Colon (tissue), 2 donors: ENCODE data around the gene DUSP5.
"Not testable (repeated sequence)": the region's sequence is repeated elsewhere in the genome, so short reads cannot be mapped to it uniquely, and the experiment has no call there.

Experiments used
- FAIRE-seq: peaks from 2 replicates; lab custom pipeline; 2012; peaks lifted over from hg19 to GRCh38; lab: Jason Lieb, UNC
- donor health status: control.
- donor health status: control.

DUSP5 gene, protein sequence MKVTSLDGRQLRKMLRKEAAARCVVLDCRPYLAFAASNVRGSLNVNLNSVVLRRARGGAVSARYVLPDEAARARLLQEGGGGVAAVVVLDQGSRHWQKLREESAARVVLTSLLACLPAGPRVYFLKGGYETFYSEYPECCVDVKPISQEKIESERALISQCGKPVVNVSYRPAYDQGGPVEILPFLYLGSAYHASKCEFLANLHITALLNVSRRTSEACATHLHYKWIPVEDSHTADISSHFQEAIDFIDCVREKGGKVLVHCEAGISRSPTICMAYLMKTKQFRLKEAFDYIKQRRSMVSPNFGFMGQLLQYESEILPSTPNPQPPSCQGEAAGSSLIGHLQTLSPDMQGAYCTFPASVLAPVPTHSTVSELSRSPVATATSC

DNA sequence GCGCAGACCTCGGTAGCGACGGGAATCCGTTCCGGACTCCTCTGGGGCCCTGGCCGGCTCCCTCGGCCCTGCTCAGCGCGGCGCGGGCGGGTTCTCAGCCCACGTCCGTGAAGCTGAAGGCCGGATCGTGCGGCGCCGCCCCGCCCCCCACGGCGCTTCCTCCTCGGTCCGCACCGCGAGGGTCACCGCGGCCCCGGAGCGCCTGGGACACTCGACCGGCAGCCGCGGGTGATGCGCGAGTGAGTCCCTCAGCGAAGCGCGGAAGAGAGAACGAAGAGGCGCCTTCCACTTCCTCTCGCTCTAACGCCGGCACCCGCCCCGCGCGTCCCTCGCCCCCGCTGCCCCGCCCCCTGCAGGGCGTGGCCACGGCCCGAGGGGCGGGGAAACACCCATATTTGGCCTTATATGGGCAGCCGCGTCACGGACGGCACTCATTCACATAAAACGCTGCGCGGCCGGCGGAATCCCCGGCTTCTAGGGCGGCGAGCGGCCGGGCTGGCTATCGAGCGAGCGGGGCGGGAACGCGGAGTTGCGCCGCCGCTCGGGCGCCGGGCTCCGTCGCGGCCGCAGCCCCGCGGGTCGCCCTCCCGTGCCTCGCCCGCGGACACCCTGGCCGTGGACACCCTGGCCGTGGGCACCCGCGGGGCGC is at the start of gene DUSP5:
Gene DUSP5, plus strand, starts transcription at position 470 of the 649 bp plus-strand sequence. CDS start 215 bp downstream, outside the sequence.
- FAIRE-seq, result no peak

DNA sequence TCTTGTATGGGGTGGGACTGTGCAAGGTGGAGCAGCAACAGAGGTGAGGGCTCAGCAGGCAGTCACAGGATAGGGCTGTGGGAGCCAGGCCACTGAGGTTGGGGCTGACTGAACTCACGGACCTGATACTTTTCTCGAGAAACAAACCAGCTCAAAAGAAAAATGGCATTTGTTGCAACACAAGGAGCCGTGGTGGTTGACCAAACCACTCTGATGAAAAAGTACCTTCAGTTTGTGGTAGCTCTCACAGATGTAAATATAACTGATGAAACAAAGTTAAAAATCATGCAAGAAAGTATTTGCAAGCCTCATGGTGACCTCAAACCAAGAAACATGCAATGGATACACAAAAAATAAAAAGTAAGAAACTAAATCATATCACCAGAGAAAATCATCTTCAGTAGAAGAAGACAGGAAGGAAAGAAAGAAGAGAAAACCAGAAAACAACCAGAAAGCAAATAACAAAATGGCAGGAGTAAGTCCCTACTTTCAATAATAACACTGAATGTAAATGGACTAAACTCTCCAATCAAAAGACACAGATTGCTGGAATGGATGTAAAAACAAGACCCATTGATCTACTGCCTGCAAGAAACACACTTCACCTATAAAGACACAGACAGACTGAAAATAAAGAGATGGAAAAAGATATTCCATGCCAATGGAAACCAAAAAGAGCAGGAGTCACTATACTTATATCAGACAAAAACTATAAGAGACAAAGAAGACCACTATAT is 48.9 kb upstream of the DUSP5 start:
- FAIRE-seq, result no peak

DNA sequence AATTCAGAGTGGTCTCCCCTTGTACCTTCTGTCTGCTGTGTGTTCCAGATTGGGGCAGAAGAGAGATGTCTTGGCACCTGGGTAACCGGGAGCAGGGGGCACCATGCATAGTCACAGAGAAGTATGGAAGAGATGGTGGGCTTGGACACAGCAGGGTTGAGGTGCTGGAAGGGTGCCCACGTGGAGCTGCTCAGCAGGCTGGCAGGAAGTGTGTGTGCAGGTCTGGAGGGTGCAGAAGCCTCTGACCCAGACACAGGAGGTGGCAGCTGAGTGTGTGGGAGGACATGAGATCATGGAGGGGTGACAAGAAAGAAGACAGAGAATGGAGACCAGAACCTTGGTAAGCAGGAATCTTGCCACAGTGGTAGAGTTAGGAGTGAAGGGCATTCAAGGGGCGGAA is 42.3 kb upstream of the DUSP5 start:
- FAIRE-seq, result no peak

DNA sequence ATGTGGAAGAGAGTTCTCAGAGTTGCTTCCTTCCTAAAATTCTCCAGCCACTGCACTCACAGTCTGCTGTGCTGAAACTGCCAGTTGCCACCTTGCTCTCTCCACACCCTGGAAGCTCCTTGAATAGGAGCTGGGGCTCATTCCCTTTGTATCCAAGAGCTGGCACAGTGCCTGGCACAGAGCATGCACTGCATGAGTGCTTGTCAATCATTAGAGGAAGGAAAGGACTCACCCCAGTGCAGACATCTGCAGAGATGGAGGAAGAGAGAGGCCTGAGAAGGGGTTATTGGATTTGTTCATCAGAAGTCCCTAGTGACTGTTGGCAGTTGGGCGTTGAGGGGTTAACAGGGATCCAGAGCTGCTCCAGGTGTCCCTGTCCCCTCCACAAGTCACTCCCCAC is 41.7 kb upstream of the DUSP5 start:
- no peak for FAIRE-seq

DNA sequence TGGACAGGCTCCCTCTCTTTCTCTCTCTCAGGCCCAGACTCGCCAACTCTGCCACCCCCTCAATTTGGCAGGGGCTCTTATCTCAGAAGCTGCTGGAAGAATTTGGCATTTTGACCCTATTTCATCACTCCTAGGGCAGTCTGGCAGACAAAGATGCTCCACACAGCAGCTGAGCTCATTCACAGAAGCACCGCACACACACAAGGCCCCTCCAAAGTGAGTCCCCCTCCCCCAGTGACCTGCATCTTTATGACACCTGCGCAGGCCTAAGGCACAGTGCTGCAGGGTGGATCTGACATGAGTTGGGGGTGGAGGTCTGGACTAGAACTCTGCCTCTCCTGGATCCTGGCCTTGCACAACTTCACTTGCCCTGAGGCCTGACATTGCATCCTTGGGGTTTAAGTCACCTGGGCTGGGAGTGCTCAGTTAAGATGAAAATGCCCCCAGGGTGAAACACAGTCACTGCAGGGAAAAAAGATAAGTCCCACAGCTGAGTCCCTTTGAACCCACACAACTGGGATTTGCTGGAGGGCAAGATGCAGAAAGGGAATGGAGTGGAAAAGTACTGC is 41.1 kb upstream of the DUSP5 start:
- FAIRE-seq, result no peak

DNA sequence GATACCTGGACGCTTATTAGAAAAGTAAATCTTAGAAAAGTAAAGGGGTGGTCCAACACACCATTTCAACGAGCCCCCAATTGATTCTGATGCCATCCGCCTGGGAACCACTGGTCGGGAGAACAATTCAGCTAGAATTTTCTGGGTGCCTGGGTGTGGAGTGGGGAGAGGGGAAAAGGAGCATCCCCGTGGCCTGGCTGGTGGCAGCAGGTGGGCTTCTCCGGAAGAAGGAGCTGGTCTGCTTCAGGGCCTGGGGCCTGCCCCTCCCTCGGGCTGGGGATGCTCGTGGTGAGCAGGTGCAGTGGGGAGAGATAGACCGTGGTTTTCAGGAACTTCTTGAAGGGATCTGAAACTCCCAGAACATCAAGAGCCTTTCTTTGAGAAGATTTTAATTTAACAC is 39.9 kb upstream of the DUSP5 start:
- FAIRE-seq, result no peak

DNA sequence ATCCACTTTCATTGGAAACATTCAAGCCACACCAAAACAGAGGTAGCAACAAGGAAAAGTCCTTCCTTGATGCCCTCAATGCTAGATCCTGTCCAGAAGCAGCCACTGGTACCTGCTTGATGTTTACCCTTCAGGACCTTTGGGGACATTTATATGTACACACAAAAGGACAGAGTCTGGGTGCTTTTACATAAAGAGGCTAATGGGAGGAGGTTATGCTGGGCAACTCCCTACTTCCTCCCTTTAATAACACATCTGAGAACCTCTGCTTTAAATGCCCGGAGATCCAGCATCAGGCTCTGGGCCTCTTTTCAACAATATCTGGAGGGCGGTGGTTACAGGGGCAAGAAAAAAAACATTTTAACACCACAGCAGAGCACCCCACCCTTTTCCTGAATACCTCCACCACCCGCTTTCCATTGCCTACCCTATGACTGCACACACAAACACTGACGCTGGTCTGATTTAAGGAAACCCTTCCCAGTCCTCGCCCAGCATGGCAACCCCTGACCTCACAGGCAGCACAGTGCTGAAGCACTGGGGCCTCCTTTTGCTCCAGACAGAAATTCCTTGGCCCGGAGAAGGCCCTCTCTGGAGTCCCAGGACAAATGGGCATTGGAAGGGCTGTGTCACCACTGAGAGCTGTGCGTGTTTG is 39.3 kb upstream of the DUSP5 start:
- FAIRE-seq, result no peak

DNA sequence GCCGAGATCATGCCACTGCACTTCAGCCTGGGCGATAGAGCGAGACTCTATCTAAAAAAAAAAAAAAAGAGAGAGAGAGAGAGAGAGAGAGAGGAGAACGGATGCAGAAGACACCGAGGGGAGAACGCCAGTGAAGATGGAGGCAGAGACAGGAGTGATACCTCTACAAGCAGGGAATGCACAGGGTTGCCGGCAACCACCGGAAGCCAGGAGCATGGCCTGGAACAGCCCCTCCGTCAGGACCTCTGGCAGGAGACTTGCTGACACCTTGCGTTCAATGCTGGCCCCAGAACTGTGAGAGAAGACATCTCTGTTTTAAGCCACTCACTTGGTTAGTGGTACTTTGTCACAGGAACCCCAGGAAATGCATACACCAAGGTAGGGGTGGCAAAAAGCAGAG is 38.1 kb upstream of the DUSP5 start:
- FAIRE-seq, result no peak

DNA sequence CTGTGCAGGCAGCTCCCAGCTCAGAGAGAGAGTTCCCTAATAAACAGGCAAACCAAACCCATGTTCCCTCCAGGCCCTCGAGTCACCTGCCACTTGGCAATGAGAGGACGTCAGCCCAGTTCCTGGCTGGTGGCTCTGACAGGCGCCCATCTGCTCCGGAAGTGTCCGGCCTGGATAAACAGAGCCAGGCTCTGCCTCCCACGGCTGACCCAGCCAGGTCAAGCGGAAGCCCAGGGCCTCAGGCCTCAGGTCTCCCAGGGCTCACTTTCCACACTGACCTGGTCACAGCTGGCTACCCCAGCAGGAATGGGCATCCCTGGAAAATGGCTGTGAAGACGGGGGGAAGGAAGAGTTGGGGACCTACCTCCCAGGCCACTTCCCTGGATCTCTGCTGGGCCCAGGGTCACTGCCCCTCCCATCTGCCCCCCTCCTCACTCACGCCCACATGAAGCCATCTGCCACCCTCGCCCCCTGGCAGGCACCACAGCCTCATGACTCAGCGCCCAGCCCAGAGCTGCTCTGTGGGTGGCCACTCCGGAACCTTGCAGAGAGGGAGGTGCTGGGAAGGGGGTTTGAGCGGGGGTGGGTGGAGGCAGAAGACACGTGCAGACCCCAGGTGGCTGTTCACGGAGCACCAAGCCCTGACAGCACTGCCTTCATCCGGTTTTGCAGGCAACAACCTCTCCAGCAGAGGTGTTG is 37.4 kb upstream of the DUSP5 start:
- FAIRE-seq, result no peak

DNA sequence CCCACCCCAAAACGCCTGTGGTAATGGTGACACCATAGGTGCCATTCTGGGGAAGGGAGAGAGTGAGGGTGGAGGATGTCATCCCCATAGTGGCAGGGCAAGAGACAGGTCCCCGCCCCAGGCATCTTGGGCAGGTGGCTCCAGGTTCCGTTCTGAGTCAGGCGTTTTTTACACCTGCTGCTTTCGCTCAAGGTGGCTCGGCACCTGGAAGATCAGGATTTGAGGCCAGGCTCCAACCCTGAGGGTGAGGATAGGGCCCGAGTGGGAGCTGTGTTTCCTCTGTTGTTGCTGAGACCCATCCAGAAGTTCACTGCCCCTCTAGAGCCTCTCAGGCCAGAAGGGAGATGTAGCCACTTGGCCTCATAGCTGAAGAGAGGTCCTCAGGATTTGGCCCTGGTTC is 36.6 kb upstream of the DUSP5 start:
- FAIRE-seq, result no peak

DNA sequence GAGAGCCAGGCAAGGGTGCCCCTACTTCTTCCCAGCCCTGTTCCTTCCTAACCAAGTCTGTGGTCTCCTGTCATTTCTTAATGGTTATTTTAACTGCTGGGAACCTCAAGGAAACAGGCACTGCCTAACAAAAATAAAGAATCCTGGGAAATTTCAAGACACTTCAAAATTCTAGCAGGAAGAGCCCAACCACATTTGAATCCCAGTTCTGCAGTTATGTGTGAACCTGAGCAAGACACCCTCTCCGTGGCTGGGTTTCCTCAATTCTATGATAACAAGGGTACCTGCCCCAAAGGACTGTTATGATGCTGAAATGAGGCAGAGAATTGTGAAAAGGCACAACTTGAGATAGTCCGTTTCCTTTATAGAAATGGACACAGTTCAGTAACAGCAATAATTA is 36.2 kb upstream of the DUSP5 start:
- no peak for FAIRE-seq

DNA sequence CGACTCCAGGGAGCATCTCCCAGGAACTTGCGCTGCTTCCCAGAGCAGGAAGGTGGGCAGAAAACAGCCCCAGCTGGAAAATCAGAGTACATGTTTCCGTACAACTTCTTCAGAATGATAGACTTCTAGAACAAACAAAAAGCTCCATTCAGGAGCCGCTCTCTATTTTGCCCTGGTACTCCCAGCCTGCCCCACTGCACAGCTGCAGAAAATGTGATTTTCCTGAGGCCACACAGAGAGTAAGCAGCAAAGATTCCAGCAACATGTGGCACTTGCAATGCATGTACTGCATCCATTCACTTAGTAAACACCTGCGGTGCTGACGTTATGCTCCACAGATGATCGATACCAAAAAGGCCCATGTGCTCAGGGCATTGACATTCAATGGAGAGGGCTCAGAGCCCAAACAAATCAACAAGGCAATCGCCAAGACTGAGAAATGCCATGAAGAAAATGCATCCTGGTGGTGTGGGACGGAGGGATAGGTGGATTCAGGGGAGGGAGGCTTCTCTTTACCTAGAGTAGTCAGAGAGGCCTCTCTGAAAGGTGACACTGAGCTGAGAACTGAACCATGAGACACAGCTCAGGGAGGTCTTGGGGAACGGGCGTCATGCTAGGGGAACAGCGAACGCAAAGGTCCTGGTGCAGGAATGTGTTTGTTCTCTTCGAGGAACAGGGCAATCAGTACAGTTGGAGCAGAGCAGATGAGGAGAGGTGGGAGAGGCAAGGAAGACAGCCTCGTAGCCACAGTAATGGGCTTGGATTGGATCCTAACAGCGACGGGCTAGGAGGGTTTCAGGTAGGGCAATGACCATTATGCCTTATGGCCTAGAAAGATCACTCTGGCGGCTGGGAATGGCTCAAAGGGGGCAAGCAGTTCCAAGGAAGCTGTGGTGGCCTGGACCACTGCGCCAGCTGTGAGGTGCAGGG is 35.3 kb upstream of the DUSP5 start:
- FAIRE-seq, result no peak

DNA sequence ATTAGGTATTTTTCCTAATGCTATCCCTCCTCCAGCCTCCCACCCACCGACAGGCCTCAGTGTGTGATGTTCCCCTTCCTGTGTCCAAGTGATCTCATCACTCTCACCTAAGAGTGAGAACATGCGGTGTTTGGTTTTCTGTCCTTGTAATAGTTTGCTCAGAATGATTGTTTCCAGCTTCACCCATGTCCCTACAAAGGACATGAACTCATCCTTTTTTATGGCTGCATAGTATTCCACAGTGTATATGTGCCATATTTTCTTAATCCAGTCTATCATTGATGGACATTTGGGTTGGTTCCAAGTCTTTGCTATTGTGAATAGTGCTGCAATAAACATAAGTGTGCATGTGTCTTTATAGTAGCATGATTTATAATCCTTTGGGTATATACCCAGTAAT is 29.4 kb upstream of the DUSP5 start:
- not testable (repeated sequence) for FAIRE-seq

DNA sequence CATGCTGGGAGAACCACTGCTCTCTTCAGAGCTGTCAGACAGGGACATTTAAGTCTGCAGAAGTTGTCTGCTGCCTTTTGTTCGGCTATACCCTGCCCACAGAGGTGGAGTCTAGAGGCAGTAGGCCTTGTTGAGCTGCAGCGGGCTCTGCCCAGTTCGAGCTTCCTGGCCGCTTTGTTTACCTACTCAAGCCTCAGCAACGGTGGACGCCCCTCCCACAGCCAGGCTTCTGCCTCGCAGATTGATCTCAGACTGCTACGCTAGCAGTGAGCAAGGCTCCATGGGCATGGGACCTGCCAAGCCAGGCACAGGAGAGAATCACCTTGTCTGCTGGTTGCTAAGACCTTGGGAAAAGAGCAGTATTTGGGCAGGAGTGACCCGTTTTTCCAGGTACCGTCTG is 27.2 kb upstream of the DUSP5 start:
- not testable (repeated sequence) for FAIRE-seq

DNA sequence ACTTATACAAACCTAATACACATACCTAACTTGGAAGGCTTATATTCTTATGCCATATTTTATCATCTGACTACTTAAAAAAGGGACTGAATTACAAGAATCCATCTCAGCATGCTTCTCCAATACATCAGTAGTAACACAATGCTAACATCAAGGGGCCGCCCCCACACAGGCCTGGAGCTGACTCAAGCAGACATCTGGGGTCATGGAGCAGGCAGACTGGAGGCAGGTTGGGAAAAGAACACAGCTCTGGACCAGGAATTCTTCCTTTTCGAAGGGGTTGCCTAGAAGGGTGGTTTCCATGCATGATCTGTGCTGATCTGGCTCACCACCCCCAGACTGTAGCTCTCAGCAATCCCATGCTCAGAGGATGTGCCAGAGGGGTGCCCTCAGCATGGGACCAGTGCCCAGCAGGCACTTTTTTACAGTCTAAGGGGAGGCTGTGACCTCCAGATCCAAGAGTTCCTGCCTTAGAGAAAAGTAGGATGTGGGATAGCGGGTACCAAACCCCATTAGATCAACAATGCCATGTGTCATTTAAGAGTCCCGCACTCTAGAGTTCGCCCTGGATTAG is 26.1 kb upstream of the DUSP5 start:
- FAIRE-seq, result no peak

DNA sequence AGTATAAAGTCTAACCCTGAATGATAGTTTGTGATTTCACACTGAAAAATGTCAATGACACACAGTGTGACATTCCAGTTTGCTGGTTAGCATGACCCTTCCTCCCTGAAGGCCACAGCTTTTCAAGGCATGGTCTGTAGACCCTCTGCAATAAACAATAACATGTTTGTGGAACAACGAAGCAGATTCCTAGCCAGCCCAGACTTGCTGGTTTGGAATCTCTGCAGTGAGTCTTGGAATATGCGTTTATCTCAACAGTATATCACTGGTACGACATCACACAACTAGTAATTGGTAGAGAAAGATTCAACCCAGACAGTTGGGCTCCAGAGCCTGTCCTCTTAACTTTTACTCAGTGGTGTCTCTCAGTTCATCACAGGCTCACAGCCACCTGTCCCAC is 23.7 kb upstream of the DUSP5 start:
- FAIRE-seq, result no peak

DNA sequence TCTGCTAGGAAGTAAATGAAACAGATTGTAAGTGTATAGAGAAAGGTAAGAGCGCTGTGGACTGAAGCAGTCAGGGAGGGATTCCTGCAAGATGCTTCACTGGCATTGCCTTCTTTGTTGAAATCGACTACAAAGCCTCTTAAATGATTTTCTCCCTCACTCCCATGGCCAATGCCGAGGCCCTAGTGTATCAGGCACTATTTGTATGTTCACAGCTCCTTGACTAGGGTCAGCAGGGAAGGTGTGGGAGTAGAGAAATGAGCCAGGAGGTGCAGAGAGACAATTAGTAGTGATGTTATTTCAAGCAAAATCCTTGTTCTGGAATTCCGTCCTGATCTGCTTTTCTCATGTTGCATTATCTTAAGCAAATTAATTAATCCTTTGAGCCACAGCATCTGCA is 22.9 kb upstream of the DUSP5 start:
- FAIRE-seq, result no peak

DNA sequence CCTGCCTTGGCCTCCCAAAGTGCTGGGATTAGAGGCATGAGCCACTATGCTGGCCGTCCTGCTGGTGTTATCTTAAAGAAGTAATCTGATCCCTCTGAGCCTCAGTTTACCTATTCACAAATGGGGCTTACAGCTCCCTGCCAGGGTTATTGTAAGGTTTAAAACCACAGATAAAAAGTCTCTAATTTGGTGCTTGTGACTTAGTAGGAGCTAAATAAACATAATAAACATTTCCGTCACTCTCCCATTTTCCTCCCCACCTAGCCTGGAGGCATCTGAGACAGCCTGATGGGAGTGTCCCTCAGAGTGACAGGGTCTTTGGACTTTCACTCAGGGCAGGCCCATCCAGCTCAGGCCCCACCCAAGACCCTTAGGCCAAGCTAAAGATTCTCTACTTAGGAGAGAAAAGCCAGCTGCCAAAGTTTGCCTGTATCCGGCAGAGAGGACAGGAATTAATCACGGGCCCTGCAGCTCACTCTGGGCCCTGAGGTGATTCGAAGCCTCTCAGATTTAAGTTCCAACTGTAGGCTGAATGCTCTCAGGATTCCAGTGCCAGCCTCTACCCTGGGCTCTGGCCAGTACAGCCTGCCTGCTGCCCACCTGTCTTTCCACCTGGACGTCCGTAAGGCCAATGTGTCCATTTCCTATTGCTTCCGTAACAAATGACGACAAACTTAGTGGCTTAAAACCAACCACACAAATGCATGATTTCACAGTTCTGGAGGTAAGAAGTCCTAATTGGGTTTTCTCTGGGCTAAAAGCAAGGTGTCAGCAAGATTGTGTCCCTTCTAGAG is 21.8 kb upstream of the DUSP5 start:
- FAIRE-seq, result no peak

DNA sequence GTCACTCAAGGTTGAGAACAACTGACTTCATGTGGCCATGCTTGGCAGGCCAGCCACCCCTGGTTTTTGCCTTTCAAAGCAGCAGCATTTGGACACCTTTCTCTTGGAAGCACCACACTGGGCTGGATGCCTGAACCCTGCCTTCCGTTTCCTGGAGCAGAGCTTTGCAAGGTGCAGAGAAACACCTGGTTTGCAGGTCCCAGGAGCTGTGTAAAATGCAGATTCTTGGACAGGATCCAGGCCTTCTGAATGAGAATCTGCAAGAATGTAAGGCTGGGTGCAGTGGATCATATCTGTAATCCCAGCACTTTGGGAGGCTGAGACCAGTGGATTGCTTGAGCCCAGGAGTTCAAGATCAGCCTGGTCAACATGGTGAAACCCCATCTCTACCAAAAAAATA is 18.0 kb upstream of the DUSP5 start:
- FAIRE-seq, result no peak
